GM12873 (cell line): ENCODE results near the gene KIF26A.

ENCODE experiments used
- TF ChIP-seq, protein P1 (sequence below): IDR thresholded peaks from 2 replicates; pipeline ENCODE4 v1.5.1; 2012; ENCODE audit warnings: low read depth, mild to moderate bottlenecking, moderate library complexity, low read length, control low read depth; ENCODE audit not compliant: insufficient read depth; ENCODE audit errors: missing control alignments

KIF26A gene

DNA sequence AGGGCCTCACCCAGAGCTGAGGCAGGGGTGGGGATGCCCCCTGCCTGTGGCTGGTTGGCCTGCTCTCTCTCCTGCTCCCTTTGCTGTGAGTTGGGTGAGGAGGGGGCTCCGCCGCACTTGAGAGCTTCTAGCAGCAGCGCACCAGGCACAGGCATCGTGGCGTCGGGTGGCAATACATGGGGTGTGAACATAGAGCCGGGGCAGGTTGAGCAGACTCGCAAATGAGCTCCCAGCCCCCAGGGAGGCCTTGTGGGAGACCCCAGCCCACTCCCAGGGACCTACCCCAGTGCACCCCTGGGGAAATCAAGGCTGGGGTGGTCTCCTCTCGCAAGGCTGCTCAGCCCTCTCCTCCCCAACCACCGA is 54.5 kb downstream of the KIF26A start:
- TF ChIP-seq, protein P1, sequence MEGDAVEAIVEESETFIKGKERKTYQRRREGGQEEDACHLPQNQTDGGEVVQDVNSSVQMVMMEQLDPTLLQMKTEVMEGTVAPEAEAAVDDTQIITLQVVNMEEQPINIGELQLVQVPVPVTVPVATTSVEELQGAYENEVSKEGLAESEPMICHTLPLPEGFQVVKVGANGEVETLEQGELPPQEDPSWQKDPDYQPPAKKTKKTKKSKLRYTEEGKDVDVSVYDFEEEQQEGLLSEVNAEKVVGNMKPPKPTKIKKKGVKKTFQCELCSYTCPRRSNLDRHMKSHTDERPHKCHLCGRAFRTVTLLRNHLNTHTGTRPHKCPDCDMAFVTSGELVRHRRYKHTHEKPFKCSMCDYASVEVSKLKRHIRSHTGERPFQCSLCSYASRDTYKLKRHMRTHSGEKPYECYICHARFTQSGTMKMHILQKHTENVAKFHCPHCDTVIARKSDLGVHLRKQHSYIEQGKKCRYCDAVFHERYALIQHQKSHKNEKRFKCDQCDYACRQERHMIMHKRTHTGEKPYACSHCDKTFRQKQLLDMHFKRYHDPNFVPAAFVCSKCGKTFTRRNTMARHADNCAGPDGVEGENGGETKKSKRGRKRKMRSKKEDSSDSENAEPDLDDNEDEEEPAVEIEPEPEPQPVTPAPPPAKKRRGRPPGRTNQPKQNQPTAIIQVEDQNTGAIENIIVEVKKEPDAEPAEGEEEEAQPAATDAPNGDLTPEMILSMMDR, result no peak

DNA sequence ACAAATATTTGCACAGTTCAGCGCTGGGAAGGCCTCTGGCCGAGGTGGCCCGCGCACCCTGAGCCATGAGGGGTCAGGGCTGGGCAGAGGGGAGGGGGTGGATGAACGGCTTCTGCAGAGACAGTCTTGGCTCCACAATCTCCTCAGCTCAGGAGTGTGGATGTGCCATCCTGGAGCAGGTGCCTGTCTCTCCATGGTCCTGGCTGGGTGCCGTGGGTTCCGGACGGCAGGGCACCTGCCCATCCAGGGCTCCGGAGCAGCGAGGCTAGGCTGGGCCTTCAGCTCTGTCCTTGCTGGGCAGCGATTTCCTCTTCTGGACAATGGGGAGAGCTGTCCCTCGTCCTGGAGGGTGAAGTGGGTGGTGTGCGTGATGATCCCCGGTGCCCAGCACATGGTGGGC is 55.6 kb downstream of the KIF26A start:
- TF ChIP-seq, protein P1, result no peak

DNA sequence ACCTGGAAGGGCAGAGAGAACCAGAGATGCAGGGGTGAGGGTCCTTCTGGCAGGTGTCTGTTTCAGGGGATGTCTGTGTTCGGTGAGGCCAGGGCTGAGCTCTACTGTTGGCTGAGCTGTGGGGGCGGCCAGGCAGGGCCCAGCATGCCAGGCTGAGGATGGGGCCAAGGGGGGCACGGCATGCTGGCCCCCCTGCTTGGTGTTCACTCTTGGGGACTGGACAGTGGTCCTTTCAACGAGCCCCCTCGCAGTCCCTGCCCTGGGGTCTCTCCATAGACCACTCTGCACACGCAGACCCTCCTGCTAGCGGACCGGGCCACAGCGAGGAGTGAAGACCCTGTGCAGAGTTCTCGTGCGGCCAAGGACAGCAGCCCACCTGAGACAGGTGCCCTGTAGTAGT is 56.3 kb downstream of the KIF26A start:
- TF ChIP-seq, protein P1, result no peak

DNA sequence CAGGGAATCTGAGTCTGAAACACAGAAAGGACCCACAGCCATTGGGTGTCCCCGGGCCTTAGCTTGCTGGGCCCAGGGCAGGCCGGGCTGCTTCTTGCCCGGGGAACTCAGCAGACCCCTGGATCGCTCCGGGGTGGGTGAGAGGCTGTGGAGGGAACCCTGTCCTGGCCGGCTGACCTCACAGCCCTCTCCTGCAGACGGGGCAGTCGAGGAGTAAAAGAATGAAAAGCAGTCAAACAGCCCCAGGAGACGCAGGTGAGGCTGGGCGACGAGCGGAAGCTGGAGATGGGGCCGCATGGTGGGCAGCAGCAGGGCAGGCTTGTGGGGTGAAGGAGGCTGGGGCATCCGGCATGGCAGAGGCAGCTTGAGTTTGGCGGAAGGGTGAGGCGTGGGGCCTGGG is 57.0 kb downstream of the KIF26A start:
- TF ChIP-seq, protein P1, result no peak

DNA sequence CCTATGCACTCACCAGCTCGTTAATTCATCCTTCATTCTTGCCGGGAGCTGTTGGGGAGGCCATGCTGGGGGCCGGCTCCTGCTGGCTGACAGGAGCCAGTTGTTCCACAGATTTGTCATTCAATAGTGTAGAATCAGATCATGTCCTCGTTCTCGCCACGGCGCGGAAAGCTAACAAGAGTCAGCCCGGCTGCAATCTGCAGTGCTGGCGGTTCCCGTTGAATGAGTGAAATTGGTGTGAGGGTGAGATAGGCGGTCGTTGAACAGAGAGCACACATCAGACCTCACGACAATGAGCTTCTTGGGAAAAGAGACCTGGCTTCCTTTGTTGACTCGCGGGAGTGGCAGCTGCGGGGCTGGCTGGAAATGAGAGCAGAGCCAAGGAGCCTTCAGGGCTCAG is 57.5 kb downstream of the KIF26A start:
- TF ChIP-seq, protein P1, result no peak

DNA sequence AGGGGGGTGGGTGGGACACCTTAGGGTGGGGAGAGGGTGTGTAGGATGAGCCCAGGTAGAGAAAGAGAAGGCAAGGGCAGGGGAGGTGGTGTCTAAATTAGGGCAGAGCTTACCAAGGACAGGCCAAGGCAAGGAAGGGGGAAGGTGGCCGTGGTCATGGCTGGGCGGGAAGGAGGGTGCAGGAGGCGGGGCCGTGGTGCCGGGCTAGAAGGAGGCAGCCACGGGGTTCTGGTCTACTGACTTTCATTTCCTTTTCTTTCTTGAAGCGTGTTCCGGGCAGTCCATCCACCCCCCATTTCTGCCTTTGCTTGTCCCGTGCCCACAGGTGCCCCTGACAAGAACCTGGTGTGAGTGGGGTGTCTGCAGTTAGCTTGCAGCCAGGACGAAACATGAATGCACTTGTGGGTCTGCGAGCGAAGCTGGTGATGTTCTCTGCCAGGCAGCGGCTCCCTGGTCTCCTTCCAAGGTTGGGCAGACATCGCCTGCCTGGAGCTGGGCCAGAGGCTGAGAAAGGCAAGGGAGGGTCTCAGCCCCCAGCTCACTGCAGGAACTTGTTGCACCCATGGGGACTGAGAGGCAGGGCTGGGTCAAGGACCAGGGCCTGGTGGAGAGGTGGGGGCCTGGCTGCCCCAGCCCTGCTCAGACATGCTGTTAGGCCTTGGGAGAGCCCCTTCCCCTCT is 58.2 kb downstream of the KIF26A start:
- TF ChIP-seq, protein P1, result no peak

DNA sequence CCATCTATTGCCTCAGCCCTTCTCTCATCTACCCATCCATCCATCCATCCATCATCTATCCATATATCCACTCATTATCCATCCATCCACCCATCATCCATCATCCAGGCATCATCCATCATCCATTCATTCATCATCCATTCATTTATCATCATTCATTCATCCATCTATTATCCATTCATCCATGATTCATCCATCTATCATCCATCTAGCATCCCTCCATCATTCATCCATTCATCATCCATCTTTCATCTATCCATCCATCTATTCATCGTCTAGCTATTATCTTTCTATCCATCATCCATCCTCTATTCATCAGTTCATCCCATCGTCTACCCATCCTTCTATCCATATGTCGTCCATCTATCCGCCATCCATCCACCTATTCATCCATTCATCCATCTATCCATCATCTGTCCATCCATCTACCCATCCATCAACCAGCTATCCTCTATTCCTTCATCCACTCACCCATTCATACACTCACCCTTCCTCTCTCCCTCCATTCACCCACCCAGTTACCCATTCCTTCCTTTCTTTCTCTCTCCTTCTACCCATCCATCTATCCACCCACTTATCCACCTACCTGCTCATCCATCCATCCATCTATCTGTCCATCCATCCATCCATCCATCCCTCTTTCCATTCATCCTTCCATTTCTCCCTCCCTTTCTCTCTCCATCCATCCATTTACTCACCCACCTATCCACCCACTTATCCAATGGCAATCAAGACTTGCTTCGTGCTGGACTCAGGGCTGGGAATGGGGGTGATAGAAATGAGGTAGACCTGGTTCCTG is 59.3 kb downstream of the KIF26A start:
- TF ChIP-seq, protein P1, result no peak
